ENCODE results near the gene CORIN.

- TF ChIP-seq, protein P1, sequence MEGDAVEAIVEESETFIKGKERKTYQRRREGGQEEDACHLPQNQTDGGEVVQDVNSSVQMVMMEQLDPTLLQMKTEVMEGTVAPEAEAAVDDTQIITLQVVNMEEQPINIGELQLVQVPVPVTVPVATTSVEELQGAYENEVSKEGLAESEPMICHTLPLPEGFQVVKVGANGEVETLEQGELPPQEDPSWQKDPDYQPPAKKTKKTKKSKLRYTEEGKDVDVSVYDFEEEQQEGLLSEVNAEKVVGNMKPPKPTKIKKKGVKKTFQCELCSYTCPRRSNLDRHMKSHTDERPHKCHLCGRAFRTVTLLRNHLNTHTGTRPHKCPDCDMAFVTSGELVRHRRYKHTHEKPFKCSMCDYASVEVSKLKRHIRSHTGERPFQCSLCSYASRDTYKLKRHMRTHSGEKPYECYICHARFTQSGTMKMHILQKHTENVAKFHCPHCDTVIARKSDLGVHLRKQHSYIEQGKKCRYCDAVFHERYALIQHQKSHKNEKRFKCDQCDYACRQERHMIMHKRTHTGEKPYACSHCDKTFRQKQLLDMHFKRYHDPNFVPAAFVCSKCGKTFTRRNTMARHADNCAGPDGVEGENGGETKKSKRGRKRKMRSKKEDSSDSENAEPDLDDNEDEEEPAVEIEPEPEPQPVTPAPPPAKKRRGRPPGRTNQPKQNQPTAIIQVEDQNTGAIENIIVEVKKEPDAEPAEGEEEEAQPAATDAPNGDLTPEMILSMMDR (IDR thresholded peaks at IDR 0.05) = no peak
- no peak for TF ChIP-seq POLR2A (IDR thresholded peaks at IDR 0.05)
These were observed 25.6 kb upstream of the CORIN start for GRCh38 chr4:47863486-47863885.
